Gastroesophageal sphincter (tissue), 4 donors: ENCODE results near the gene KRT12. TPM values are rescaled to one million over a fixed set of nuclear protein-coding genes. Genes with fewer than 3 reads are reported as not detected.

ENCODE experiments used
- ATAC-seq: fragments of 150-250 bp; one replicate; pipeline ENCODE4 v1.9.1; 2016; ENCODE audit warnings: mild to moderate bottlenecking, moderate library complexity
- H3K27ac ChIP-seq, 4 donors: fragments of 200-600 bp; sonication (generic) in 3 of 4; 1 replicate in 3 of 4; 2 replicates in 1 of 4; pipeline ENCODE4 v1.5.1; 2016 to 2019
- H3K27me3 ChIP-seq: fragments of 200-600 bp; sonication (generic); one replicate; pipeline ENCODE4 v1.5.1; 2019
- H3K36me3 ChIP-seq, 2 donors: fragments of 200-600 bp; sonication (generic); one replicate each; pipeline ENCODE4 v1.5.1; 2019; ENCODE audit warnings: control low read depth in 1 of 2
- H3K4me1 ChIP-seq, 3 donors: fragments of 200-600 bp; sonication (generic); 1 replicate in 2 of 3; 2 replicates in 1 of 3; pipeline ENCODE4 v1.5.1; 2016 to 2019; ENCODE audit warnings: control low read depth in 2 of 3
- H3K4me3 ChIP-seq, 2 donors: fragments of 200-600 bp; sonication (generic); one replicate each; pipeline ENCODE4 v1.5.1; 2019; ENCODE audit warnings: mild to moderate bottlenecking in 1 of 2, moderate library complexity in 1 of 2
- H3K9me3 ChIP-seq, 3 donors: fragments of 200-600 bp; sonication (generic); one replicate each; pipeline ENCODE4 v1.5.1; 2017 to 2019; ENCODE audit warnings: control low read depth in 2 of 3
- CTCF ChIP-seq, 4 experiments: fragments of 200-600 bp in 2 of 4; fragments of 450-650 bp in 2 of 4; sonication (generic) in 1 of 4; IDR thresholded peaks; one replicate each; pipeline ENCODE4 v1.5.1; 2017 to 2019; ENCODE audit warnings: antibody characterized with exemption in 4 of 4, mild to moderate bottlenecking in 2 of 4, moderate library complexity in 2 of 4
- EP300 ChIP-seq: sonication (generic); formaldehyde crosslinking; IDR thresholded peaks from one replicate; pipeline ENCODE4 v1.6.1; 2017; ENCODE audit warnings: antibody characterized with exemption, mild to moderate bottlenecking
- POLR2A ChIP-seq, 2 donors: fragments of 450-650 bp; IDR thresholded peaks; one replicate each; pipeline ENCODE4 v1.6.1; 2017; ENCODE audit warnings: antibody characterized with exemption in 2 of 2, mild to moderate bottlenecking in 2 of 2, moderate library complexity in 1 of 2
- POLR2AphosphoS5 ChIP-seq: sonication (generic); formaldehyde crosslinking; IDR thresholded peaks from one replicate; pipeline ENCODE4 v1.6.1; 2017; ENCODE audit warnings: antibody characterized with exemption
- WGBS, 2 donors: methylation state at CpG; one replicate each; pipeline ENCODE4 v1.1.5; 2018; ENCODE audit warnings: low coverage in 1 of 2; 5-methylcytosine and 5-hydroxymethylcytosine counted together
- total RNA-seq, 4 donors: library from RNA; depleted of rRNA; stranded (reverse); fragments of >200 nt; gene quantifications; one replicate each; pipeline ENCODE4 v1.1.0, GENCODE V29; 2016

The KRT12 gene
- total RNA-seq, 4 donors from 2014 or later: not detected

GRCh38 chr17:40884708-40885512 is 17.9 kb upstream of the KRT12 start, which contains the start of gene KRT20:
TSS of gene KRT20 (minus strand) at chr17:40885242. CDS start at chr17:40885185, 57 bp downstream.
- WGBS, 2 donors: 90 to 91% methylated on average over 6 to 14 of the region's 23 CpGs
- Histone ChIP-seq H3K4me3 (no peak within 1 kb of the TSS), H3K9me3 (no peaks in the 10 kb centered on the region), H3K27me3 (peaks cover 43% of the 10 kb centered on the region), H3K36me3 (no peaks in the 10 kb centered on the region), H3K27ac (no peak within 1 kb of the TSS), H3K4me1 (no peaks in the 10 kb centered on the region)
- no peak for TF ChIP-seq CTCF (IDR thresholded peaks at IDR 0.05)
- no peak for TF ChIP-seq EP300
- no peak for TF ChIP-seq POLR2A (IDR thresholded peaks at IDR 0.05)
- TF ChIP-seq POLR2AphosphoS5: no peak
- ATAC-seq: no peak

- H3K27ac ChIP-seq: no peak overlapping the region
- no peak overlapping the region for H3K4me3 ChIP-seq
- no peak for ATAC-seq
- H3K36me3 ChIP-seq: no peaks in the 10 kb centered on the region
- TF ChIP-seq POLR2A (IDR thresholded peaks at IDR 0.05) (no peak), EP300 (no peak), POLR2AphosphoS5 (no peak), CTCF (IDR thresholded peaks at IDR 0.05) (no peak)
- H3K4me1 ChIP-seq: no peaks in the 10 kb centered on the region
- no peaks in the 10 kb centered on the region for H3K9me3 ChIP-seq
- H3K27me3 ChIP-seq: peaks cover 32% of the 10 kb centered on the region
- WGBS, 2 donors: 86 to 88% methylated on average over 7 of the region's 7 CpGs
Observed at GRCh38 chr17:40883626-40884334, 16.8 kb upstream of the KRT12 start.

GRCh38 chr17:40883031-40883430 is 16.0 kb upstream of the KRT12 start:
- WGBS, 2 donors: 71 to 88% methylated on average over 1 of the region's 1 CpG
- ATAC-seq: no peak

GRCh38 chr17:40879026-40879425 is 12.0 kb upstream of the KRT12 start:
- no peak for ATAC-seq
- H3K27me3 ChIP-seq: peaks cover 4% of the 10 kb centered on the region
- H3K4me3 ChIP-seq: no peak overlapping the region
- no peak for TF ChIP-seq EP300
- TF ChIP-seq CTCF (IDR thresholded peaks at IDR 0.05): no peak
- TF ChIP-seq POLR2AphosphoS5: no peak
- no peak for TF ChIP-seq POLR2A (IDR thresholded peaks at IDR 0.05)
- 75 to 100% methylated on average over 1 of the region's 1 CpG for WGBS, 2 donors
- no peaks in the 10 kb centered on the region for H3K9me3 ChIP-seq
- H3K4me1 ChIP-seq: no peaks in the 10 kb centered on the region
- H3K27ac ChIP-seq: no peak overlapping the region
- no peaks in the 10 kb centered on the region for H3K36me3 ChIP-seq

More at GRCh38 chr17:40883031-40883430, 16.0 kb upstream of the KRT12 start:
- peaks cover 25% of the 10 kb centered on the region for H3K27me3 ChIP-seq
- no peaks in the 10 kb centered on the region for H3K4me1 ChIP-seq
- no peaks in the 10 kb centered on the region for H3K36me3 ChIP-seq
- H3K27ac ChIP-seq: no peak overlapping the region
- TF ChIP-seq POLR2A (IDR thresholded peaks at IDR 0.05) (no peak), POLR2AphosphoS5 (no peak), CTCF (IDR thresholded peaks at IDR 0.05) (no peak), EP300 (no peak)
- no peaks in the 10 kb centered on the region for H3K9me3 ChIP-seq
- no peak overlapping the region for H3K4me3 ChIP-seq
